ENCODE measurements around the gene AMBP. TPM values are rescaled to one million over a fixed set of nuclear protein-coding genes. Genes with fewer than 3 reads are reported as not detected.

The AMBP gene
- total RNA-seq, 1 experiment from 2014 or later, result 0.20 TPM

DNA sequence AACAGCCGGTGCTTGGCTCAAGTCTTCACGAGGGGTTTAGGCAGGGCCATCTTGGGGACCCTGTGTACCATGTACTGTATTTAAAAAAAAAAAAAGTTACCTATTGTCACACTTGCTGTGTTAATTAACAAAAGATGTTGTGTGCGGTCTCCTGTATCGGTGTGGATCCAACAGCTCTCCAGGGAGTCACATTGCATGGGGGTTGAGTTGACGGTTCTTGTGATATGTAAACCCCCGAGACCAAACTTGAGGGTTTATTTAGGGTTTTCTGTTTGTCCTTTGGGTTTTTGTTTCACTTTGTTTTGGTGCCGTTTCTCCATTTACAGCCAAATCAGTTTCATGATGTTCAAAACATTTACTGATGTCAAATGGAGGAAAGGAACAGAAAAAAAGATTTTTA lies 22.2 kb downstream of the AMBP start:
- H2AFZ ChIP-seq (ENCODE audit: low read length), result no peak overlapping the region
- H2BK120ac ChIP-seq (ENCODE audit: low read depth, low read length, poor library complexity, severe bottlenecking), result no peak overlapping the region
- H3K79me1 ChIP-seq (ENCODE audit: insufficient read depth, low read depth, low read length, poor library complexity, severe bottlenecking), result no peaks in the 10 kb centered on the region
- Mint-ChIP-seq H3K4me1 (peaks cover 2 to 11% of the 10 kb centered on the region in 2 experiments), H3K4me3 (no peak overlapping the region), H3K9me3 (no peaks in the 10 kb centered on the region; a peak in 1 of 5 replicates), H3K27me3 (ENCODE audit: low read depth) (no peaks in the 10 kb centered on the region), H3K27ac (no peak overlapping the region), H3K36me3 (ENCODE audit: insufficient read depth in 1 of 3, low read depth in 3 of 3) (peaks cover 3 to 31% (median 21%) of the 10 kb centered on the region in 3 experiments; a peak in 6 of 7 replicates)
- no peak overlapping the region for H2BK12ac ChIP-seq (ENCODE audit: insufficient read length, low read depth, low read length)
- H4K20me1 ChIP-seq (ENCODE audit: control insufficient read depth, insufficient read depth, insufficient read length), result no peaks in the 10 kb centered on the region
- H3K4me2 ChIP-seq (ENCODE audit: insufficient read depth, insufficient read length, low read length), result no peak overlapping the region
- no peaks in the 10 kb centered on the region for H3K4me1 ChIP-seq (ENCODE audit: insufficient read depth, low read length)
- no peak overlapping the region for H3K18ac ChIP-seq (ENCODE audit: insufficient read length, low read depth, low read length)
- TF ChIP-seq, protein P1, sequence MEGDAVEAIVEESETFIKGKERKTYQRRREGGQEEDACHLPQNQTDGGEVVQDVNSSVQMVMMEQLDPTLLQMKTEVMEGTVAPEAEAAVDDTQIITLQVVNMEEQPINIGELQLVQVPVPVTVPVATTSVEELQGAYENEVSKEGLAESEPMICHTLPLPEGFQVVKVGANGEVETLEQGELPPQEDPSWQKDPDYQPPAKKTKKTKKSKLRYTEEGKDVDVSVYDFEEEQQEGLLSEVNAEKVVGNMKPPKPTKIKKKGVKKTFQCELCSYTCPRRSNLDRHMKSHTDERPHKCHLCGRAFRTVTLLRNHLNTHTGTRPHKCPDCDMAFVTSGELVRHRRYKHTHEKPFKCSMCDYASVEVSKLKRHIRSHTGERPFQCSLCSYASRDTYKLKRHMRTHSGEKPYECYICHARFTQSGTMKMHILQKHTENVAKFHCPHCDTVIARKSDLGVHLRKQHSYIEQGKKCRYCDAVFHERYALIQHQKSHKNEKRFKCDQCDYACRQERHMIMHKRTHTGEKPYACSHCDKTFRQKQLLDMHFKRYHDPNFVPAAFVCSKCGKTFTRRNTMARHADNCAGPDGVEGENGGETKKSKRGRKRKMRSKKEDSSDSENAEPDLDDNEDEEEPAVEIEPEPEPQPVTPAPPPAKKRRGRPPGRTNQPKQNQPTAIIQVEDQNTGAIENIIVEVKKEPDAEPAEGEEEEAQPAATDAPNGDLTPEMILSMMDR (conservative IDR thresholded peaks at IDR 0.05), result no peak
- H2BK5ac ChIP-seq (ENCODE audit: insufficient read length, low read length), result no peak overlapping the region
- no peaks in the 10 kb centered on the region for H3K27me3 ChIP-seq (ENCODE audit: insufficient read depth, low read length)
- H4K5ac ChIP-seq (ENCODE audit: insufficient read length, low read depth, low read length), result no peak overlapping the region
- no peak overlapping the region for H3T11ph ChIP-seq (ENCODE audit: low read length)
- WGBS (ENCODE audit: extremely low coverage, insufficient read length, low lambda C conversion rate), result no CpG with 5 or more reads among the region's 7 CpGs
- H4K91ac ChIP-seq (ENCODE audit: insufficient read length, low read depth, low read length), result no peak overlapping the region
- no peak overlapping the region for H4K8ac ChIP-seq (replicated peaks; ENCODE audit: insufficient read length, low read depth, low read length)
- H3K9me3 ChIP-seq (ENCODE audit: control insufficient read depth, low read depth, low read length), result no peaks in the 10 kb centered on the region
- no peaks in the 10 kb centered on the region for H3K79me2 ChIP-seq (ENCODE audit: insufficient read depth, low read length)
- no peak overlapping the region for H3K23ac ChIP-seq (ENCODE audit: insufficient read length, low read depth, low read length)
- no peak overlapping the region for H3K4ac ChIP-seq (ENCODE audit: low read depth, low read length)
- no peak overlapping the region for H3K27ac ChIP-seq (ENCODE audit: insufficient read length, low read depth, low read length)
- DNase-seq, result no peak
- H3K9ac ChIP-seq (ENCODE audit: extremely low read depth, insufficient read length, low read length), result no peak overlapping the region
- no peak overlapping the region for H2BK15ac ChIP-seq (ENCODE audit: low read depth, low read length)
- no peak overlapping the region for H2BK20ac ChIP-seq (ENCODE audit: low read depth, low read length, poor library complexity, severe bottlenecking)
- no peaks in the 10 kb centered on the region for H3K23me2 ChIP-seq (ENCODE audit: insufficient read length, low read depth, low read length, poor library complexity, severe bottlenecking)
- no peak overlapping the region for H3K56ac ChIP-seq (ENCODE audit: insufficient read length, low read depth, low read length)
- H3K14ac ChIP-seq (ENCODE audit: insufficient read depth, low read length), result no peak overlapping the region
- H2AK5ac ChIP-seq (ENCODE audit: insufficient read length, low read length), result no peak overlapping the region
